Endothelial cell of umbilical vein (primary cell): ENCODE measurements around the gene PAPPA2. TPM values are rescaled to one million over a fixed set of nuclear protein-coding genes. Genes with fewer than 3 reads are reported as not detected.

Experiments
- BruUV-seq: library from RNA; stranded (reverse); fragments of 400-500 nt; replicated peaks from 2 replicates; lab custom pipeline; 2021; lab: Mats Ljungman, UMichigan
- CTCF ChIA-PET: fragments of 300-600, 350-600 bp; sonication (Branson Sonifier 250); formaldehyde crosslinking; loops from one replicate; lab custom pipeline; 2021; ENCODE audit warnings: antibody characterized with exemption, inconsistent platforms; lab: Charles Lee
- POLR2A ChIA-PET: fragments of 300-600, 350-600 bp; sonication (Branson Sonifier 250); formaldehyde crosslinking; loops from one replicate; lab custom pipeline; 2021; ENCODE audit warnings: antibody characterized with exemption, inconsistent platforms; lab: Charles Lee
- DNase-seq: peaks from one replicate; pipeline ENCODE4 v3.0.0-alpha.2; 2011; ENCODE audit warnings: low read depth, low spot score
- FAIRE-seq: peaks from 2 replicates; lab custom pipeline; 2011; peaks lifted over from hg19 to GRCh38; lab: Jason Lieb, UNC
- H2AFZ ChIP-seq: 2 replicates; pipeline ENCODE4 v1.6.0; 2012; ENCODE audit warnings: low read depth, low read length, control low read depth, inconsistent platforms
- H3K27ac ChIP-seq: 2 replicates; pipeline ENCODE4 v1.5.1; 2011; ENCODE audit warnings: low read depth, mild to moderate bottlenecking, control low read depth, low read length, moderate library complexity; ENCODE audit not compliant: insufficient read depth
- H3K27me3 ChIP-seq, 2 experiments: 2 replicates each; pipeline versions ENCODE4 v1.6.0 to v1.6.1; 2011; ENCODE audit warnings: low read length in 2 of 2, mixed read lengths in 1 of 2; ENCODE audit not compliant: control insufficient read depth in 2 of 2, insufficient read depth in 2 of 2
- H3K36me3 ChIP-seq, 2 experiments: 2 replicates in 1 of 2; 3 replicates in 1 of 2; pipeline ENCODE4 v1.5.1; 2011; ENCODE audit warnings: low read length in 2 of 2, mild to moderate bottlenecking in 1 of 2, moderate library complexity in 1 of 2; ENCODE audit not compliant: control insufficient read depth in 2 of 2, insufficient read depth in 2 of 2; ENCODE audit errors: extremely low read depth in 1 of 2
- H3K4me1 ChIP-seq: 3 replicates; pipeline ENCODE4 v1.5.1; 2011; ENCODE audit warnings: mild to moderate bottlenecking, low read length; ENCODE audit not compliant: control insufficient read depth, insufficient read depth; ENCODE audit errors: extremely low read depth
- H3K4me2 ChIP-seq: 2 replicates; pipeline ENCODE4 v1.6.1; 2011; ENCODE audit warnings: low read length, control low read depth, mixed read lengths; ENCODE audit not compliant: insufficient read depth
- H3K4me3 ChIP-seq, 3 experiments: fragments of 200-600 bp in 1 of 3; sonication (generic), shearing (Covaris generic) in 1 of 3; replicated peaks in 1 of 3; 2 replicates each; pipeline ENCODE4 v1.5.1; 2011 to 2016; ENCODE audit warnings: control low read depth in 3 of 3, low read length in 3 of 3, mild to moderate bottlenecking in 2 of 3, inconsistent platforms in 1 of 3, low read depth in 1 of 3, moderate library complexity in 1 of 3; ENCODE audit not compliant: insufficient read depth in 1 of 3
- H3K79me2 ChIP-seq: 2 replicates; pipeline ENCODE4 v1.6.0; 2012; ENCODE audit warnings: low read length, inconsistent platforms; ENCODE audit not compliant: control insufficient read depth, insufficient read depth
- H3K9ac ChIP-seq: replicated peaks from 2 replicates; pipeline ENCODE3; 2011; ENCODE audit warnings: low read length, control low read depth; ENCODE audit not compliant: insufficient read depth; ENCODE audit errors: extremely low read depth
- H3K9me1 ChIP-seq: replicated peaks from 3 replicates; pipeline ENCODE4 v1.6.0; 2011; ENCODE audit warnings: mild to moderate bottlenecking, low read length; ENCODE audit not compliant: control insufficient read depth, insufficient read depth; ENCODE audit errors: extremely low read depth
- H3K9me3 ChIP-seq: replicated peaks from 2 replicates; pipeline ENCODE4 v1.5.1; 2012; ENCODE audit warnings: low read length, inconsistent platforms; ENCODE audit not compliant: control insufficient read depth, insufficient read depth
- H4K20me1 ChIP-seq: replicated peaks from 2 replicates; pipeline ENCODE3; 2011; ENCODE audit warnings: mild to moderate bottlenecking, low read length; ENCODE audit not compliant: control insufficient read depth, insufficient read depth; ENCODE audit errors: extremely low read depth
- EZH2 ChIP-seq: IDR thresholded peaks from 2 replicates; pipeline ENCODE4 v1.6.1; 2012; ENCODE audit warnings: borderline replicate concordance, low read depth, mild to moderate bottlenecking, moderate library complexity, low read length, inconsistent platforms; ENCODE audit not compliant: severe bottlenecking
- JUN ChIP-seq: IDR thresholded peaks from 2 replicates; pipeline ENCODE4 v1.6.1; 2011; ENCODE audit warnings: borderline replicate concordance, low read depth; ENCODE audit not compliant: insufficient read length, insufficient read depth
- MYC ChIP-seq: IDR thresholded peaks from one replicate; pipeline ENCODE4 v1.6.1; 2011; ENCODE audit warnings: mild to moderate bottlenecking, low read depth, low read length
- POLR2A ChIP-seq: IDR thresholded peaks from 2 replicates; pipeline ENCODE4 v1.6.1; 2012; ENCODE audit warnings: low read depth, mild to moderate bottlenecking, control low read depth, low read length
- POLR2AphosphoS5 ChIP-seq: IDR thresholded peaks from 2 replicates; pipeline ENCODE4 v1.6.1; 2012; ENCODE audit warnings: low read depth, mild to moderate bottlenecking, control low read depth, low read length, moderate library complexity; ENCODE audit not compliant: insufficient read depth
- dilution Hi-C: fragments of 300-500 bp; cut with MboI; formaldehyde crosslinking; loops from one replicate; pipeline ENCODE4 v1.15.0; 2019; ENCODE audit warnings: low sequenced_read_pairs; ENCODE audit not compliant: extremely low pct_ligation_motif_present
- intact Hi-C: fragments of 100-400 bp; cut with micrococcal nuclease; formaldehyde crosslinking; loops from one replicate; pipeline ENCODE4 v1.10.0; 2022
- polyA plus RNA-seq, 4 experiments: library from polyadenylated mRNA; depleted of rRNA in 3 of 4; stranded (reverse) in 3 of 4; unstranded in 1 of 4; fragments of >200 nt; gene quantifications; 2 replicates each; pipeline versions ENCODE4 v1.2.1 to v1.2.3, GENCODE V29; 2011 to 2012; ENCODE audit warnings: missing spikeins in 1 of 4
- total RNA-seq: library from RNA; stranded (reverse); gene quantifications from 2 replicates; pipeline ENCODE4 v1.2.3, GENCODE V29; 2021
- TF ChIP-seq, protein P1 (sequence below): IDR thresholded peaks from 2 replicates; pipeline ENCODE4 v1.6.1; 2011; ENCODE audit not compliant: insufficient read depth, insufficient read length
- TF ChIP-seq, protein P2 (sequence below), 2 donors: IDR thresholded peaks; 1 replicate in 1 of 2; 2 replicates in 1 of 2; pipeline ENCODE4 v1.5.1; 2011; ENCODE audit warnings: low read length in 2 of 2, mild to moderate bottlenecking in 2 of 2, moderate library complexity in 2 of 2, control low read depth in 1 of 2, inconsistent platforms in 1 of 2, low read depth in 1 of 2; ENCODE audit not compliant: insufficient read depth in 1 of 2; ENCODE audit errors: extremely low read depth in 1 of 2

PAPPA2 gene
- total and polyA plus RNA-seq, 2 donors (not counting 3 experiments of a cell fraction or from before 2014, with no cell fraction given) = not detected

GRCh38 chr1:176612791-176613190, 149.8 kb downstream of the PAPPA2 start:
- FAIRE-seq (no peak), DNase-seq (no peak)
- no peaks in the 10 kb centered on the region for H3K79me2 ChIP-seq
- ChIA-PET POLR2A (no interaction called here), CTCF (no interaction called here)
- H3K9me1 ChIP-seq = no peaks in the 10 kb centered on the region
- H3K4me2 ChIP-seq = no peak overlapping the region
- H4K20me1 ChIP-seq = no peaks in the 10 kb centered on the region
- BruUV-seq = no TSS peak
- no peak overlapping the region for H3K9ac ChIP-seq
- H3K27me3 ChIP-seq = no peaks in the 10 kb centered on the region
- H3K9me3 ChIP-seq = no peaks in the 10 kb centered on the region
- intact Hi-C loops = no loop called here
- dilution Hi-C loops = no loop called here
- no peaks in the 10 kb centered on the region for H3K4me1 ChIP-seq
- H3K27ac ChIP-seq = no peak overlapping the region
- no peak overlapping the region for H3K4me3 ChIP-seq
- no peak overlapping the region for H2AFZ ChIP-seq
- H3K36me3 ChIP-seq = no peaks in the 10 kb centered on the region
- TF ChIP-seq, protein P1, sequence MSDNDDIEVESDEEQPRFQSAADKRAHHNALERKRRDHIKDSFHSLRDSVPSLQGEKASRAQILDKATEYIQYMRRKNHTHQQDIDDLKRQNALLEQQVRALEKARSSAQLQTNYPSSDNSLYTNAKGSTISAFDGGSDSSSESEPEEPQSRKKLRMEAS = no peak
- TF ChIP-seq EZH2 (no peak), POLR2A (no peak), MYC (no peak), POLR2AphosphoS5 (no peak), JUN (no peak)
- TF ChIP-seq, protein P2, sequence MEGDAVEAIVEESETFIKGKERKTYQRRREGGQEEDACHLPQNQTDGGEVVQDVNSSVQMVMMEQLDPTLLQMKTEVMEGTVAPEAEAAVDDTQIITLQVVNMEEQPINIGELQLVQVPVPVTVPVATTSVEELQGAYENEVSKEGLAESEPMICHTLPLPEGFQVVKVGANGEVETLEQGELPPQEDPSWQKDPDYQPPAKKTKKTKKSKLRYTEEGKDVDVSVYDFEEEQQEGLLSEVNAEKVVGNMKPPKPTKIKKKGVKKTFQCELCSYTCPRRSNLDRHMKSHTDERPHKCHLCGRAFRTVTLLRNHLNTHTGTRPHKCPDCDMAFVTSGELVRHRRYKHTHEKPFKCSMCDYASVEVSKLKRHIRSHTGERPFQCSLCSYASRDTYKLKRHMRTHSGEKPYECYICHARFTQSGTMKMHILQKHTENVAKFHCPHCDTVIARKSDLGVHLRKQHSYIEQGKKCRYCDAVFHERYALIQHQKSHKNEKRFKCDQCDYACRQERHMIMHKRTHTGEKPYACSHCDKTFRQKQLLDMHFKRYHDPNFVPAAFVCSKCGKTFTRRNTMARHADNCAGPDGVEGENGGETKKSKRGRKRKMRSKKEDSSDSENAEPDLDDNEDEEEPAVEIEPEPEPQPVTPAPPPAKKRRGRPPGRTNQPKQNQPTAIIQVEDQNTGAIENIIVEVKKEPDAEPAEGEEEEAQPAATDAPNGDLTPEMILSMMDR (IDR thresholded peaks at IDR 0.05; ENCODE audit: extremely low read depth in 1 of 2, insufficient read depth in 1 of 2, low read depth in 1 of 2, low read length in 2 of 2) = no peak
